Prostate gland (tissue), 2 donors: ENCODE data around the gene SCAMP2.

Experiments
- POLR2A ChIP-seq: fragments of 450-650 bp; IDR thresholded peaks from one replicate; pipeline ENCODE4 v1.6.1; 2016; ENCODE audit warnings: antibody characterized with exemption, mild to moderate bottlenecking
- POLR2AphosphoS5 ChIP-seq: sonication (generic); formaldehyde crosslinking; IDR thresholded peaks from one replicate; pipeline ENCODE4 v1.6.1; 2017; ENCODE audit warnings: antibody characterized with exemption
- TF ChIP-seq, protein P1 (sequence below), 4 experiments: fragments of 200-600 bp in 2 of 4; fragments of 450-650 bp in 2 of 4; sonication (generic) in 2 of 4; IDR thresholded peaks; 1 replicate in 3 of 4; 2 replicates in 1 of 4; pipeline ENCODE4 v1.5.1; 2016 to 2019; ENCODE audit warnings: antibody characterized with exemption in 4 of 4, mild to moderate bottlenecking in 2 of 4, moderate library complexity in 2 of 4

DNA sequence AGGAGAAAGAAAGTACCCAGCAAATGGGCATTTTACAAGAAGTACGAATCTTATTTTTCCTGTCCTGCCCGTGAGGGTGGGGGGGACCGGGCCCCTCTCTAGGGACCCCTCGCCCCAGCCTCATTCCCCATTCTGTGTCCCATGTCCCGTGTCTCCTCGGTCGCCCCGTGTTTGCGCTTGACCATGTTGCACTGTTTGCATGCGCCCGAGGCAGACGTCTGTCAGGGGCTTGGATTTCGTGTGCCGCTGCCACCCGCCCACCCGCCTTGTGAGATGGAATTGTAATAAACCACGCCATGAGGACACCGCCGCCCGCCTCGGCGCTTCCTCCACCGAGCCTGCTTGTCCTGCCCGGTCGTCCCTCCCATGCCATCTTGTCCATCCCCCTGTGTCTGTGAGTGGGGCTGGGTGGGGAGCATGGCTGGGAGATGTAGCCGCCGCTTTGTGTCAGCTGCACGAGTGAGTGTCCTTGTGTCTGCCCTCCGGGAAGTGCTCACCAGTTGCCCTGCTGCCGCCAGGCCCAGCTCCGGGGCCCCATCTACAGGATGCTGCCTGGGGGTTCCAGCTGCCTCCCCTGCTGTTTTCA lies 70.2 kb downstream of the SCAMP2 start:
- no peak for TF ChIP-seq POLR2AphosphoS5
- TF ChIP-seq, protein P1, sequence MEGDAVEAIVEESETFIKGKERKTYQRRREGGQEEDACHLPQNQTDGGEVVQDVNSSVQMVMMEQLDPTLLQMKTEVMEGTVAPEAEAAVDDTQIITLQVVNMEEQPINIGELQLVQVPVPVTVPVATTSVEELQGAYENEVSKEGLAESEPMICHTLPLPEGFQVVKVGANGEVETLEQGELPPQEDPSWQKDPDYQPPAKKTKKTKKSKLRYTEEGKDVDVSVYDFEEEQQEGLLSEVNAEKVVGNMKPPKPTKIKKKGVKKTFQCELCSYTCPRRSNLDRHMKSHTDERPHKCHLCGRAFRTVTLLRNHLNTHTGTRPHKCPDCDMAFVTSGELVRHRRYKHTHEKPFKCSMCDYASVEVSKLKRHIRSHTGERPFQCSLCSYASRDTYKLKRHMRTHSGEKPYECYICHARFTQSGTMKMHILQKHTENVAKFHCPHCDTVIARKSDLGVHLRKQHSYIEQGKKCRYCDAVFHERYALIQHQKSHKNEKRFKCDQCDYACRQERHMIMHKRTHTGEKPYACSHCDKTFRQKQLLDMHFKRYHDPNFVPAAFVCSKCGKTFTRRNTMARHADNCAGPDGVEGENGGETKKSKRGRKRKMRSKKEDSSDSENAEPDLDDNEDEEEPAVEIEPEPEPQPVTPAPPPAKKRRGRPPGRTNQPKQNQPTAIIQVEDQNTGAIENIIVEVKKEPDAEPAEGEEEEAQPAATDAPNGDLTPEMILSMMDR (IDR thresholded peaks at IDR 0.05): no peak
- no peak for TF ChIP-seq POLR2A
